Stimulated activated effector memory CD8-positive, alpha-beta T cell treated with anti-CD3 and anti-CD28 coated beads, Interleukin-12 subunit alpha, Interleukin-12 subunit beta, amount 100 ng/mL, for 72 hours (primary cell): Measurements from ENCODE around the gene RFWD3.

Source experiments
- ATAC-seq: fragments of 150-1000 bp; cut with Tn5 transposase; 2 replicates; pipeline ENCODE4 v1.10.0; 2021
- DNase-seq, 2 donors: peaks; one replicate each; pipeline ENCODE4 v3.0.0; 2021 to 2022; ENCODE audit warnings: low spot score in 2 of 2
- H3K27ac Mint-ChIP-seq: one replicate; pipeline ENCODE4 v1.8.0; 2022; ENCODE audit warnings: mild to moderate bottlenecking, mixed read lengths
- H3K36me3 Mint-ChIP-seq: one replicate; pipeline ENCODE4 v1.8.0; 2022; ENCODE audit warnings: mild to moderate bottlenecking, mixed read lengths
- H3K4me1 Mint-ChIP-seq: one replicate; pipeline ENCODE4 v1.8.0; 2022; ENCODE audit warnings: mixed read lengths
- H3K4me3 Mint-ChIP-seq: one replicate; pipeline ENCODE4 v1.8.0; 2022; ENCODE audit warnings: mild to moderate bottlenecking, mixed read lengths
- H3K9me3 Mint-ChIP-seq: one replicate; pipeline ENCODE4 v1.8.0; 2022; ENCODE audit warnings: mixed read lengths

Gene RFWD3

DNA sequence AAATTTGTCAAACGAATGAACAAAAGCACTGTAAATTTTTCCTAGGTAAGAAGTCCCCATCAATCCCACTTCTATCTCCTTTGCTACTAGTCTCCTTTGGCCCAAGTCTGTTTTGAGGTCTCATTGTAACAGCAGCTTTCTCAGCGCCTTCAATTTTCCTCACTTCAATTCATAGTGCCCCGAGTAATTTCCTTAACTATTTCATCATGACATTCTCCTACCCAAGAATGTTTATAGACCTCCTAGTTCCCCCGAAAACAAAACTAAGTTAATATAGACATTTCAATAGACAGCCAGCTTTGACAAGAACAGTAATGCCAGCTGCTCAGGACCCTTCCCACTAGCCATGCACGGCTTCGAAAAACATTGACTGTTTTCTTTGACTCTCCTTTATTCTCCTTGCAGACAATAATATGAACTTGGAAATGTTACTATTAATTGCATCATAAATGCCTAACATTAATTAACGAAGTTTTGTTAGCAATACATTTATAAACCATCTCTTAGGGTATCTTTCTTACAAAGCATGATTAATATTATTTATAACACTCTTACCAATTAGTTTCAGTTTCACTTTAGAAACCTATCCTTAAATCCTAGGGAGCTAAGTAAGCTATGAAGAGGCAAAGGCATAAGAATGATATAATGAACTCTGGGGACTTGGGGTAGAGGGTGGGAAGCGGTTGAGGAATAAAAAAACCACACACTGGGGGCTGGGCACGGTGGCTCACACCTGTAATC, 82.6 kb downstream of the RFWD3 start:
- H3K4me3 Mint-ChIP-seq: no peak overlapping the region
- peaks cover 77% of the 10 kb centered on the region for H3K4me1 Mint-ChIP-seq

DNA sequence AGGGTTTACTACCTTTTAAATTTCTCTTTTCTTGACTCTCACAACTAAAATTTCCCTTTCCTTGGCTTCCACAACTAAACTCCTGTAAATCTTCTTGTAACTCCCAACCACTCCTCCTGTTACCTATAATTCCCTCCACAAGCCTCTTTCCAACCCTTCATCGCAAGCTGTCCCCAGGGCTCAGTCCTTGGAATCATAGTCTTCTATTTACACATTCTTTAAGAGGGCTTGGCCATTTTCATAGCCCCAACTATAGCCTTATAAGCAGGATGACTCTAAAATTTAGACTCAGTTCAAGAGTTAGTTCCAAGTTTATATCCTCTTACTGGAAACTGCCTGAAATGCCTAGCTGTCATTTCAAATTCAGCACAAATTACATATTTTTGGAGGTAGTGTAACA, 83.7 kb downstream of the RFWD3 start:
- H3K36me3 Mint-ChIP-seq: no peaks in the 10 kb centered on the region
- no peak overlapping the region for H3K27ac Mint-ChIP-seq
- ATAC-seq (no peak), DNase-seq (no peak)
- H3K9me3 Mint-ChIP-seq: no peaks in the 10 kb centered on the region
- H3K4me1 Mint-ChIP-seq: peaks cover 77% of the 10 kb centered on the region
- no peak overlapping the region for H3K4me3 Mint-ChIP-seq

More for the DNA sequence above, 82.6 kb downstream of the RFWD3 start:
- ATAC-seq (no peak), DNase-seq (no peak)
- Mint-ChIP-seq H3K27ac (peak overlapping the region; percentile 2), H3K36me3 (peaks cover 10% of the 10 kb centered on the region), H3K9me3 (no peaks in the 10 kb centered on the region)

DNA sequence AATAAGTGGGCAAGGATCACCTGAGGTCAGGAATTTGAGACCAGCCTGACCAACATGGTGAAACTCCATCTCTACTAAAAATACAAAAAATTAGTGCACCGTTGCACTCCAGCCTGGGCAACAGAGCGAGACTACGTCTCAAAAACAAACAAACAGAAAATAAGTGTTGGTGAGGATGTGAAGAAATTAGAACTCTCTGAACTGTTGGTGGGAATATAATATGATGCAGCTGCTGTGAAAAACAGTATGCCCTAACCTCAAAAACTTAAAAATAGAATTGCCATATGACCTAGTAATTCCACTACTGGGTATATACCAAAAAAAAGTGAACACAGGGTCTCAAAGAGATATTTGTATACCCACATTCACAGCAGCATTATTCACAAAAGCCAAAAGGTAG, 85.8 kb downstream of the RFWD3 start:
- Mint-ChIP-seq H3K27ac (no peak overlapping the region), H3K4me3 (no peak overlapping the region)

DNA sequence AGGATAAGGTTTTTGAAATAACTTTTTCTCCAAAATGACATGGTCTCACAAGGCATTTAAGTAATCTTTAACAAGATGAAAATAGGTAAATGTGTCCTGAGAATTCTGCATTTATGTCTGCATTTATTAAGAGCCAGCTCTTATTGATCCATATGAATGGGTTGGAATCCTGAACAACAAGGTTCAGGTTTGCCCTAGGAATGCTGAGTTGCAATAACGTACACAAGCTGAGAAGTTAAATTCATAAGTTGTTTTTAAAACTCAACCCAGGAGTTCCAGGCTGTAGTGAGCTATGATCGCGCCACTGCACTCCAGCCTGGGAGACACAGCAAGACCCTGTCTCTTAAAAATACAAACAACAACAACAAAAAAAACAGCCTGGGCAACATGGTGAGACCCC, 87.8 kb downstream of the RFWD3 start:
- H3K4me1 Mint-ChIP-seq: peaks cover 59% of the 10 kb centered on the region
- H3K4me3 Mint-ChIP-seq: no peak overlapping the region
- no peaks in the 10 kb centered on the region for H3K9me3 Mint-ChIP-seq
- peaks cover 5% of the 10 kb centered on the region for H3K36me3 Mint-ChIP-seq
- H3K27ac Mint-ChIP-seq: no peak overlapping the region
- DNase-seq (no peak), ATAC-seq (no peak)

More for the DNA sequence above, 85.8 kb downstream of the RFWD3 start:
- no peaks in the 10 kb centered on the region for H3K9me3 Mint-ChIP-seq
- peaks cover 64% of the 10 kb centered on the region for H3K4me1 Mint-ChIP-seq
- H3K36me3 Mint-ChIP-seq: no peaks in the 10 kb centered on the region
- ATAC-seq (peak; percentile 31), DNase-seq (no peak)

DNA sequence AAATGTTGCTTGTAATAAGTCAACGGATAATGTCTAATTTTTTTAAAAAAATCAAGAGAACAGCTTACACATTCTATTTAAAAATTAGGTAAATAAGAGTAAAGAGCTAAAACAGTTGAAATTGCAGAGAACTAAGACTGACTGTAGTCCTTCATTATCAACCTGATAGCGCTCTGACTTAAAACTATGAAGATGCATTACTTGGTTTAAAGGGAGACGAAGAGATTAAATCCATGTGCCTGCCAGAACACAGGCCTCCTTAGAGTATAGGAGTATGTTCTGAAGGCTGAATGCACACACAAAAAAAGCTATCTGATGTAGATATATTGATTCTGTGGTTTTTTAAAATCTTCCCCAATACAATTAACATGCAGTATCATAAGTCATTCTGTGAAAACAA, 88.2 kb downstream of the RFWD3 start:
- Mint-ChIP-seq H3K9me3 (no peaks in the 10 kb centered on the region), H3K27ac (peak overlapping the region; percentile 20), H3K4me3 (no peak overlapping the region), H3K4me1 (peaks cover 55% of the 10 kb centered on the region), H3K36me3 (peaks cover 5% of the 10 kb centered on the region)
- no peak for DNase-seq
- no peak for ATAC-seq

DNA sequence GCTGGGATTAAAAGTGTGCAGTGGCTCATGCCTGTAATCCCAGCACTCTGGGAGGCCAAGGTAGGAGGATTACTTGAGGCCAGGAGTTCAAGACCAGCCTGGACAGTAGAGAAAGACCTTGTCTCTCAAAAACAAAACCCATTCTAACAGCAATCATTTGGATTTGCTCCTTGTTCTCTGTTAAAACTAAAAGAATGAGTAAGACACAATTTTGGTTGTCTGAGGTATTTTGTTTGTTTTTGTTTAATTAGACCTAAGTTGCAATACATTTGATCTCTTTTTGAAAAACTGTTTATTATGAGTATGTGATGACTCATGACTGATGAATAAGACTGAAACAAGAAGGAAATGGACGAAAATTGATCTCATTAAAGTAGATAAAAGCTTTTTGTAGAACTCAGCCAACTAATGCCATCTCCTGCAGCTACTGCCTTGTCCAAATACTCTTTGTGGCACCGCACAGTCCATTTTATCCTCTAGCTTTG, 88.8 kb downstream of the RFWD3 start:
- Mint-ChIP-seq H3K36me3 (peaks cover 5% of the 10 kb centered on the region), H3K27ac (peak overlapping the region; percentile 20), H3K4me1 (peaks cover 52% of the 10 kb centered on the region), H3K4me3 (no peak overlapping the region), H3K9me3 (no peaks in the 10 kb centered on the region)
- ATAC-seq (peak; percentile 80), DNase-seq (no peak)

DNA sequence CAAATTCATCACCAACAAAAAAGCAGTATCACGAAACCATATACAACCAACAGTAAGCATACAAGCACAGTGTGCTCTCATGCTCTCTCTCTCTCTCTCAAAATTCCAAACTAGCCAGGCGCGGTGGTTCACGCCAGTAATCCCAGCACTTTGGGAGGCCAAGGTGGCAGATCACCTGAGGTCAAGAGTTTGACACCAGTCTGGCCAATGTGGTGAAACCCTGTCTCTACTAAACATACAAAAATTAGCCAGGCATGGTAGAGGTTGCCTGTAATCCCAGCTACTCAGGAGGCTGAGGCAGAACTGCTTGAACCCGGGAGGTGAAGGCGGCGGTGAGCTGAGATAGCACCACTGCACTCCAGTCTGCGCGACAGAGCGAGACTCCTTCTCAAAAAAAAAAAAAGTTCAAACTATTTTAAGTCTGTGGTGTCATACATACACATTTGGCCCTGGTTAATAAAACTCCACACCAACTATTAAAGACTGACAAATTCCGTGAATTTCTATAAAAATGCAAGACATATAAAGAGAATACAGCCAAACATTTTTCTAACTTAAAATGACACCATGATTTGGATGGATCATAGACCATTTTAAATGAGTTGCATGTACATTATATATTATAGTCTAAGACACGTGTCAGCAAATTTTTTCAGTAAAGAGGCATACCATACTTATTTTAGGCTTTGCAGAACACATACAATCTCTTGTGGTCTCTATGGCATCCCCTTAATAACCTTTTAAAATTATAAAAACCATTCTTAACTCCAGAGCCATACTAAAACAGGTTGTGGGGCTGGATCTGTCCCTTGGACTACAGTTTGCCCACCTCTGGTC, 90.7 kb downstream of the RFWD3 start:
- Mint-ChIP-seq H3K27ac (no peak overlapping the region), H3K4me1 (peaks cover 54% of the 10 kb centered on the region), H3K9me3 (no peaks in the 10 kb centered on the region), H3K4me3 (no peak overlapping the region), H3K36me3 (peaks cover 5% of the 10 kb centered on the region)
- no peak for DNase-seq
- ATAC-seq: no peak

DNA sequence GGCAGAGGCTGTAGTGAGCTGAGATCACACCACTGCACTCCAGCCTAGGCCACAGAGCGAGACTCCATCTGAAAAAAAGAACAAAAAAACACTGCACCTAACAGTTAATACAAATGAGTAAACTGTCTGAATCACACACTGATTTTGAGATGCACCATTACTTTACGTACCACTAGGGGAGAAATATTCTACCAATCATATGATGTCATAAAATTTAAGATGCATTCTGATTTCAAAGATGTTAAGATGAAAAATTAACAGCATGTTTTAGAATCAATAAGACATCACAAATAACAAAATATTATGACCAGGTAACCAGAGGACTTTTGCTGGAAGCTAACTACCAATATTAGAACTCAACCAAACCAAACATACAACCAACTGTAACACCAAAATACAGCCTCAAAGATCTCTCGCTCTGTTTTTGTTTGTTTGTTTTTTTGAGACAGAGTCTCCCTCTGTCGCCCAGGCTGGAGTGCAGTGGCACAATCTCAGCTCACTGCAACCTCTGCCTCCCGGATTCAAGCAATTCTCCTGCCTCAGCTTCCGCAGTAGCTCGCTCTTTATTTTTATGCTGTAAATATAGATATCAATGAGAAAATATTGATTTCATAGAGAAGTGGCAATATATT, 91.4 kb downstream of the RFWD3 start:
- Mint-ChIP-seq H3K4me1 (peaks cover 51% of the 10 kb centered on the region), H3K4me3 (no peak overlapping the region)
- ATAC-seq: no peak

DNA sequence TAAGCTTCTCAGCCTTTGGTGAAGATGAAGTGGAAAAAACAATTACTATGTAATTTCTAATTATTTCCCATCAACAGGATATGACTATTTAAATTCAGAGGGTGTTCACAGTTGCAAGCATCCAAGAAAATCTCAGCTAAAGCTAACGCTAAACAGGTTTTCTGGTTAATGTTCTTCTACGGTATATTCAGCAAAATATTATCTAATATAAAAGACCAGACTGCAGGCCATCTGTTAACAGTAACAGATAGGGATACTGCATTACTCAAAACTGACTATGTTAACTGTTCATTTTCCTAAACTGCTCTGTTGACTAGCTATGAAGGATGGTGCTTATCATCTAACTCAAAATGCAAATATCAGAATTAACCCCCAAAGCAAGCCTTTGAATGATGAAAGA, 92.5 kb downstream of the RFWD3 start:
- Mint-ChIP-seq H3K4me1 (peaks cover 55% of the 10 kb centered on the region), H3K27ac (no peak overlapping the region), H3K9me3 (no peaks in the 10 kb centered on the region), H3K4me3 (no peak overlapping the region), H3K36me3 (peaks cover 5% of the 10 kb centered on the region)
- DNase-seq (no peak), ATAC-seq (no peak)

More for the DNA sequence above, 91.4 kb downstream of the RFWD3 start:
- peaks cover 5% of the 10 kb centered on the region for H3K36me3 Mint-ChIP-seq
- no peak overlapping the region for H3K27ac Mint-ChIP-seq
- no peaks in the 10 kb centered on the region for H3K9me3 Mint-ChIP-seq
- no peak for DNase-seq

DNA sequence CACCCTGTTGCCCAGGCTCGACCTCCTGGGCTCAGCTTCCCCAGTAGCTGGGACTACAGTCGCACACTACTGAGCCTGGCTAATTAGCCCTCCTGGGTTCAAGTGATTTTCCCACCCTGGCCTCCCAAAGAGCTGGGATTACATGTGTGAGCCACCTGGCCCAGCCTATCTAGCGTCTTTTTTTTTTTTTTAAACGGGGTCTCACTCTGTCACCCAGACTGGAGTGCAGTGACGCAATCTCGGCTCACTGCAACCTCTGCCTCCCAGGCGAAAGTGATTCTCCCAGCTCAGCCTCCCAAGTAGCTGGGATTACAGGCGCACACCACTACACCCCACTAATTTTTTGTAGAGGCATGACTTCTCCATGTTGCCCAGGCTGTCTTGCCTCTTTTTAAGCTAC, 93.1 kb downstream of the RFWD3 start:
- Mint-ChIP-seq H3K4me3 (no peak overlapping the region), H3K4me1 (peaks cover 55% of the 10 kb centered on the region), H3K36me3 (peaks cover 5% of the 10 kb centered on the region), H3K27ac (no peak overlapping the region), H3K9me3 (no peaks in the 10 kb centered on the region)
- DNase-seq (no peak), ATAC-seq (no peak)
